Subcutaneous abdominal adipose tissue (tissue), 5 donors: ENCODE measurements around the gene MRFAP1L1.

ENCODE experiments used
- H3K27ac ChIP-seq: one replicate; pipeline ENCODE4 v1.7.0; 2013; ENCODE audit warnings: low read depth, mild to moderate bottlenecking, inconsistent platforms, low read length, moderate library complexity
- H3K27me3 ChIP-seq, 5 donors: one replicate each; pipeline ENCODE4 v1.7.0; 2013; ENCODE audit warnings: low read length in 5 of 5, inconsistent platforms in 1 of 5; ENCODE audit not compliant: control insufficient read depth in 5 of 5, insufficient read depth in 4 of 5
- H3K36me3 ChIP-seq, 5 donors: one replicate each; pipeline ENCODE4 v1.7.0; 2013; ENCODE audit warnings: low read length in 5 of 5; ENCODE audit not compliant: control insufficient read depth in 5 of 5, insufficient read depth in 5 of 5
- H3K4me1 ChIP-seq, 5 donors: one replicate each; pipeline ENCODE4 v1.7.0; 2013; ENCODE audit warnings: low read length in 5 of 5, mild to moderate bottlenecking in 3 of 5, moderate library complexity in 1 of 5; ENCODE audit not compliant: control insufficient read depth in 5 of 5, insufficient read depth in 5 of 5
- H3K4me3 ChIP-seq, 5 donors: one replicate each; pipeline ENCODE4 v1.7.0; 2013; ENCODE audit warnings: low read length in 5 of 5, low read depth in 1 of 5
- H3K9ac ChIP-seq, 5 donors: one replicate each; pipeline ENCODE4 v1.7.0; 2013; ENCODE audit warnings: low read length in 5 of 5, mild to moderate bottlenecking in 4 of 5, moderate library complexity in 3 of 5
- H3K9me3 ChIP-seq, 5 donors: one replicate each; pipeline ENCODE4 v1.7.0; 2013; ENCODE audit warnings: low read length in 5 of 5; ENCODE audit not compliant: control insufficient read depth in 5 of 5
- donor health status: healthy.
- donor health status: healthy.
- donor health status: healthy.
- donor health status: healthy.
- donor health status: healthy.

MRFAP1L1 gene

GRCh38 chr4:6702761-6703160, 6.9 kb downstream of the MRFAP1L1 start:
- Histone ChIP-seq H3K36me3 (peaks cover 4 to 17% (median 13%) of the 10 kb centered on the region in 5 donors), H3K9ac (no peak overlapping the region), H3K27ac (no peak overlapping the region), H3K4me3 (no peak overlapping the region), H3K27me3 (no peaks in the 10 kb centered on the region), H3K4me1 (peaks cover 4 to 25% (median 18%) of the 10 kb centered on the region in 5 donors), H3K9me3 (no peaks in the 10 kb centered on the region)

- no peak overlapping the region for H3K4me3 ChIP-seq
- H3K4me1 ChIP-seq = peaks cover 4 to 12% (median 10%) of the 10 kb centered on the region in 5 donors
- H3K9ac ChIP-seq = no peak overlapping the region
- peaks cover 4 to 14% (median 11%) of the 10 kb centered on the region in 5 donors for H3K36me3 ChIP-seq
- no peak overlapping the region for H3K27ac ChIP-seq
- H3K27me3 ChIP-seq = no peaks in the 10 kb centered on the region
- no peaks in the 10 kb centered on the region for H3K9me3 ChIP-seq
Measured at GRCh38 chr4:6701371-6701770, 8.3 kb downstream of the MRFAP1L1 start.

DNA sequence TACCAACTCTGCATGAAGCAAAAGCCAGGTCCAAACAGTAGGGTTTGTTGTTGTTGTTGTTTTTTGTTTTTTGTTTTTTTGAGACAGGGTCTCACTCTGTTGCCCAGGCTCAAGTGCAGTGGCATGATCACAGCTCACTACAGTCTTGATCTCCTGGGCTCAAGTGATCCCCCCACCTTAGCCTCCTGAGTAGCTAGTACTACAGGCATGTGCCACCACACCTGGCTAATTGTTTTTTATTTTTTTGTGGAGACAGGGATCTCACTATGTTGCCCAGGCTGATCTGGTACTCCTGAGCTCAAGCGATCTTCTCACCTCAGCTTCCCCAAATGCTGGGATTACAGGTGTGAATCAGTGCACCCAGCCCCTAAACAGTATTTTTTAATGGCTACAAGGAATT, 9.8 kb downstream of the MRFAP1L1 start:
- Histone ChIP-seq H3K36me3 (peaks cover 0 to 13% (median 10%) of the 10 kb centered on the region in 5 donors), H3K27ac (no peak overlapping the region), H3K27me3 (no peaks in the 10 kb centered on the region), H3K9ac (no peak overlapping the region), H3K4me1 (peaks cover 4 to 10% (median 8%) of the 10 kb centered on the region in 5 donors), H3K9me3 (no peaks in the 10 kb centered on the region), H3K4me3 (no peak overlapping the region)

DNA sequence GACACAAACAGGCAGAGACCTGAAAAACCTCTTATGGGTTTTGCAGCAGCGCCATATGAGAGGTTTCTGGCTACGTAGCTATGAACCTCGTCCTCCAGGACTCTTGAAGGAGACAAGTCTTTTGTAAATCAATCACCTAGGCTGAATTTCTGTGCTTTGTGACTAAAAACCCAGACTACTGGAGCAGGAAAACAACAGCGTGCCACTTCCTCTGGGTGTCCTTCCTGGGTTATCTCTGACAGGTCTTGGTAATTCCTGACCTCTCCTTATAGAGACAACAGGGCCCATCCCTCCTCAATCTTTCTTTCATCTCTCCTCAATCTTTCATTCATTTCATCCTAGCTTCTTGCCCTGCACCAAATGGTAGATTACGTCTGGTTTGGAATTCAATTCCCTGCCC, 10.3 kb downstream of the MRFAP1L1 start:
- Histone ChIP-seq H3K36me3 (peaks cover 0 to 13% (median 10%) of the 10 kb centered on the region in 5 donors), H3K4me3 (no peak overlapping the region), H3K9me3 (no peaks in the 10 kb centered on the region), H3K4me1 (peaks cover 4 to 11% (median 8%) of the 10 kb centered on the region in 5 donors), H3K9ac (no peak overlapping the region), H3K27me3 (no peaks in the 10 kb centered on the region), H3K27ac (no peak overlapping the region)

GRCh38 chr4:6697131-6697530, 12.5 kb downstream of the MRFAP1L1 start:
- Histone ChIP-seq H3K27ac (no peak overlapping the region), H3K4me3 (no peak overlapping the region), H3K36me3 (peaks cover 0 to 6% (median 5%) of the 10 kb centered on the region in 5 donors), H3K9me3 (no peaks in the 10 kb centered on the region), H3K4me1 (peaks cover 0 to 4% (median 0%) of the 10 kb centered on the region in 5 donors), H3K9ac (no peak overlapping the region), H3K27me3 (no peaks in the 10 kb centered on the region)

DNA sequence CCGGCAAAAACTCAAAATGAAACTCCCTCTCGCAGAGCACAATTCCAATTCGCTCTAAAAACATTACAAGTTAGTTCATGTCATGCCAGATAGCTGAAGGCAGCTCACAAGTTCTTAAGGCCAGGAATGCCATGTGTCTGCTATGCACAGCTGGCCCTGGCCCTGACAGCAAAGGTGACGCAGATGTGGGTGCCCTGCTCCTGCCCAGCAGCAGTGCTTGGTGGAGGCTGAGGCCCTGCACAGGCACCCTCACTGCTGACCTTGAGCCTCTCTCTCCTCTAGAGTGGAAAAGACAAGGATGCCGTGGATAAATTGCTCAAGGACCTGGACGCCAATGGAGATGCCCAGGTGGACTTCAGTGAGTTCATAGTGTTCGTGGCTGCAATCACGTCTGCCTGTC, 13.1 kb downstream of the MRFAP1L1 start:
- H3K9me3 ChIP-seq = no peaks in the 10 kb centered on the region
- peaks cover 0 to 6% (median 5%) of the 10 kb centered on the region in 5 donors for H3K36me3 ChIP-seq
- no peak overlapping the region for H3K9ac ChIP-seq
- H3K27ac ChIP-seq = no peak overlapping the region
- peaks cover 0 to 4% (median 0%) of the 10 kb centered on the region in 5 donors for H3K4me1 ChIP-seq
- no peaks in the 10 kb centered on the region for H3K27me3 ChIP-seq
- H3K4me3 ChIP-seq = no peak overlapping the region

GRCh38 chr4:6695660-6696610, 13.7 kb downstream of the MRFAP1L1 start:
- H3K27ac ChIP-seq = no peak overlapping the region
- H3K27me3 ChIP-seq = peaks cover 0 to 2% (median 0%) of the 10 kb centered on the region in 5 donors
- peaks cover 0 to 4% (median 0%) of the 10 kb centered on the region in 5 donors for H3K4me1 ChIP-seq
- no peaks in the 10 kb centered on the region for H3K9me3 ChIP-seq
- no peak overlapping the region for H3K9ac ChIP-seq
- H3K4me3 ChIP-seq = no peak overlapping the region
- H3K36me3 ChIP-seq = peaks cover 0 to 6% (median 5%) of the 10 kb centered on the region in 5 donors

DNA sequence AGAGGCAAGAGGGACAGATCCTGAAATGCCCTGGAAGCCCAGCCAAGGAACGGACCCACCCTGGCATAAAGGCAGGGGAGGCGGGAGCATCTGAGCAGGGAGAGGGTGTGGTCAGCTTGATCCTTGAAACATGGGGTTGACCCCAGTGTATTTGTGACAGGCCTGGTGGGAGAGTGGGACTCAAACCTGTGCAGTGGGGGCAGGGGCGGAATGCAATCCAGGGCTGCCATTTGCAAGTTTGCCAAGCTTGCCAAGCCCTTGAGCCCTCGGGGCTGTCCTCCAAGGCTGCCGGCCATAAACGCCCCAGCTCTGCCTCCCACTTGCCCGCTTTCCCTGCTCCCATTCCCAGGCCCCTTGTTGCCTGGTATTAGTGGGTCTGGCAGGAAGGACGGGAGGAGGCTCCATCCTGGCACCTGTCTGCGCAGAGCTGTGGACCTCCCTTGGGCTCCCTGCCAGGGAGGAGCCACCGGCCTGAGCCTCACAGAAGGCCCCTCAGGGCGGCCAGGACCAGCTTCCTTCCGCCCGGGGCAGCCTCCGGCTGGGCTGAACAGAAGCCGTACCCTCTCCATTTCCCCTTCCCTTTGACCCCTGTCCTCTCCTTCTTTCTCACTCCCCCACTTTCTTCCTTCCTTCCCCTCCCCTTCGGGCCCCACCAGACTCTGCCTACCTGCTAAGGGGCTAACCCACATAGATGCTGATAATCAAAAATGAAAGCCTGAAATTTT, 15.3 kb downstream of the MRFAP1L1 start:
- Histone ChIP-seq H3K4me1 (peaks cover 0 to 6% (median 0%) of the 10 kb centered on the region in 5 donors), H3K27ac (no peak overlapping the region), H3K27me3 (peaks cover 0 to 7% (median 0%) of the 10 kb centered on the region in 5 donors), H3K36me3 (peaks cover 0 to 5% (median 0%) of the 10 kb centered on the region in 5 donors), H3K9me3 (no peaks in the 10 kb centered on the region), H3K9ac (peak overlapping the region in 1 of 5 donors; percentile 43), H3K4me3 (no peak overlapping the region)

GRCh38 chr4:6693231-6694176, 16.2 kb downstream of the MRFAP1L1 start, which contains the start of gene S100P:
TSS of gene S100P (plus strand) at chr4:6693878. CDS start at chr4:6693933, 55 bp downstream.
- H3K27ac ChIP-seq = no peak within 1 kb of the TSS
- H3K4me1 ChIP-seq = peaks cover 0 to 15% (median 8%) of the 10 kb centered on the region in 5 donors
- H3K9ac ChIP-seq = peak within 1 kb of the TSS in 1 of 5 donors; percentile 43
- H3K36me3 ChIP-seq = peaks cover 0 to 5% (median 0%) of the 10 kb centered on the region in 5 donors
- H3K9me3 ChIP-seq = no peaks in the 10 kb centered on the region
- H3K4me3 ChIP-seq = no peak within 1 kb of the TSS
- H3K27me3 ChIP-seq = peaks cover 0 to 7% (median 0%) of the 10 kb centered on the region in 5 donors
